ENCODE results near the gene INPP5A.

DNA sequence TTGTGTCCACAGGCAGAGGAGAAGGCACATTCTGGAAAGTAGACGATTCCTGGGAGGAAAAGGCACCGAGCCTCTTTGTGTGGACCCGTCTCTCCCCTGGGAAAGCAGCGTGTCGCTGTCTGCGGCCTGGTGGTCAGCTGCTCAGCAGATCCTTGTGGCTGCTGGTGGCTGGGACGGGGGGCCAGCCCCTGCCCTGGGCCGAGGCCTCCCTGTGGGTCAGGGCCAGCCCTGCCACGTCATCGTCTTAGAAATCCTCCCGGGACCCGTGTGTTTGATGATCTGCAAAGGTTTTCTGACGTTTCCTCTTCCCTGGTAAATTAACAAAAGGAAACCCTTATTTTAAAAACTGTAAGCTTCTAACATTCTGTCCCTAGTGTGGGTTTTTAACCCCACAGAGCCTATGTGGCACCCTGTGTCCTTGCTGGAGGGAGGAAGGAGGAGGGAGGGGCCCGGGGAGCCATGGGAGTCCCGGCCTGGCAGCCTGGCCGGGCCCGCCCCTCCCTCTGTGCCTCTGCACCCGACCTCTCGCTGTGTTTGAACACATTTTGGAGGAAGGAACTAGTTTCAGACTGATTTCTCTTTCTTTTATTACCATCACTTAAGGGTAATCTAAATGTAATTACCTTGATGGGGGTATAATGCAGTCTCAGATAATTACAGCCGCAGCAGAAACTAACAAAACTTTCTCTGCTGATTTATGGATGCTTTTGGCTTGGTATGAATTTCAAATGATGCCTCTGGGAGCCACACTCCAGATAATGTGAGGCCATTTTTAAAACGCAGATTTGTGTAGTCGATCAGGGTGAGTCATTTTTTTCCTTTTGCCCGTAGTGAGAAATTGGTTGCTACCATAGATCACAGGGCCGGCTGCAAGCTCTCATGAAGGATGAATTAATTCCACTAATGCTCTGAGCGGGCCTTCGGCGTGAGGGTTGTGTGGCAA lies 162.8 kb downstream of the INPP5A start:
- TF ChIP-seq POLR2A (IDR thresholded peaks at IDR 0.05; ENCODE audit: low read depth, low read length): no peak
- TF ChIP-seq POLR2AphosphoS5 (IDR thresholded peaks at IDR 0.05; ENCODE audit: low read depth, low read length): no peak
